VCaP (cell line): ENCODE results near the gene RBM43.

Source experiments
- H3K27ac ChIP-seq: fragments of 450-650 bp; 2 replicates; pipeline ENCODE4 v1.5.1; 2017
- TF ChIP-seq, protein P1 (sequence below): fragments of 450-650 bp; conservative IDR thresholded peaks from 2 replicates; pipeline ENCODE4 v1.5.1; 2017; ENCODE audit warnings: mild to moderate bottlenecking, moderate library complexity

The RBM43 gene

DNA sequence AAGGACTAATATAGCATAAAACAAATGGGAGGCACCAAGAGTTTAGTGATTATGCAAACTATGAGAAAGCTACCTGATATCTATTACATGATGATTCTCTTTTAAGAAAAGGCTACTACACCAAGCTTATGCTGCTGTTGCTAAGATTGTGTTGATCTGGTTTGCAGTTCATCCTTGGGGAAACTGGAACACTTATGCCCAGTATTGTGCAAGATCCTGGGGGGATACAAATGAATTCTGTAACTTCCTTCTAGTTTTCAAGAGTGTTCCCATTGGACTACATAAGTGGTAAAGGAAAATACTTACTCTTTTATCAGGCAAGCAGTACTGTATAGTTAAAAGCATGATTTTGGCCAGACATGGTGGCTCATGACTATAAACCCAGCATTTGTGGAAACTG is 30.9 kb upstream of the RBM43 start:
- TF ChIP-seq, protein P1, sequence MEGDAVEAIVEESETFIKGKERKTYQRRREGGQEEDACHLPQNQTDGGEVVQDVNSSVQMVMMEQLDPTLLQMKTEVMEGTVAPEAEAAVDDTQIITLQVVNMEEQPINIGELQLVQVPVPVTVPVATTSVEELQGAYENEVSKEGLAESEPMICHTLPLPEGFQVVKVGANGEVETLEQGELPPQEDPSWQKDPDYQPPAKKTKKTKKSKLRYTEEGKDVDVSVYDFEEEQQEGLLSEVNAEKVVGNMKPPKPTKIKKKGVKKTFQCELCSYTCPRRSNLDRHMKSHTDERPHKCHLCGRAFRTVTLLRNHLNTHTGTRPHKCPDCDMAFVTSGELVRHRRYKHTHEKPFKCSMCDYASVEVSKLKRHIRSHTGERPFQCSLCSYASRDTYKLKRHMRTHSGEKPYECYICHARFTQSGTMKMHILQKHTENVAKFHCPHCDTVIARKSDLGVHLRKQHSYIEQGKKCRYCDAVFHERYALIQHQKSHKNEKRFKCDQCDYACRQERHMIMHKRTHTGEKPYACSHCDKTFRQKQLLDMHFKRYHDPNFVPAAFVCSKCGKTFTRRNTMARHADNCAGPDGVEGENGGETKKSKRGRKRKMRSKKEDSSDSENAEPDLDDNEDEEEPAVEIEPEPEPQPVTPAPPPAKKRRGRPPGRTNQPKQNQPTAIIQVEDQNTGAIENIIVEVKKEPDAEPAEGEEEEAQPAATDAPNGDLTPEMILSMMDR = no peak
- H3K27ac ChIP-seq = no peak overlapping the region; the same call in 1 of the 2 replicates

DNA sequence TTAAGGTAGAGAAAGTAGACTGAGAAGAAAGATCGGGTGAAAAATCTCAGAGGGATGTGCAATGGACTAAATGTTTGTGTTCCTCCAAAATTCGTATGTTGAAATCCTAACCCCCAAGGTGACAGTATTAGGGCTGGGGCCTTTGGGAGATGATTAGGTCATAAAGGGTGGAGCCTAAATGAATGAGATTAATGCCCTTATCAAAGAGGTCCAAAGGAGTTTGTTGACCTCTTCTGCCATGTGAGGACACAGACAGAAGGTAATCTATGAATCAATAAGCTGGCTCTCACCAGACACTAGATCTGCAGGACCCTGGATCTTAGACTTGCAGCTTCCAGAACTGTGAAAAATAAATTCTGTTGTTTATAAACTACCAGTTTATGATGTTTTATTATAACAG is 30.5 kb upstream of the RBM43 start:
- peak overlapping the region; percentile 16; the same call in 1 of the 2 replicates for H3K27ac ChIP-seq
- TF ChIP-seq, protein P1 = no peak

DNA sequence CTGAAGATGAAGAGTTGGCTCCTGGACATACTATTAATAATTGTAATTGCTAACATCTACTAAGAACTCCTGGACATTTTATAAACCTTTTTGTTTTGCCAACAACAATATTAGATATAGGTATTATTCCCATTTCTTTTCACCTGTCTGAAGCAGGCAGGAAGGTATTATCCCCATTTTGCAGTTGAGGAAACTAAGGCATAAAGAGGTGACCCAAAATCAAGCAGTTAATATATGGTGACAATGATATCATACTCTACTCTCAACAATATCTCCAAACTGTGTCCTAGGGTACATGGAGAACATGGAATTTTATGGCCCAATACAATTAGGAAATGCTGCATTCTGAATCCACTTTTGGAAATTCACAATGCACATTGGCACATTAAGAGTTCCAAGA is 29.6 kb upstream of the RBM43 start:
- no peak overlapping the region for H3K27ac ChIP-seq
- TF ChIP-seq, protein P1 = no peak

DNA sequence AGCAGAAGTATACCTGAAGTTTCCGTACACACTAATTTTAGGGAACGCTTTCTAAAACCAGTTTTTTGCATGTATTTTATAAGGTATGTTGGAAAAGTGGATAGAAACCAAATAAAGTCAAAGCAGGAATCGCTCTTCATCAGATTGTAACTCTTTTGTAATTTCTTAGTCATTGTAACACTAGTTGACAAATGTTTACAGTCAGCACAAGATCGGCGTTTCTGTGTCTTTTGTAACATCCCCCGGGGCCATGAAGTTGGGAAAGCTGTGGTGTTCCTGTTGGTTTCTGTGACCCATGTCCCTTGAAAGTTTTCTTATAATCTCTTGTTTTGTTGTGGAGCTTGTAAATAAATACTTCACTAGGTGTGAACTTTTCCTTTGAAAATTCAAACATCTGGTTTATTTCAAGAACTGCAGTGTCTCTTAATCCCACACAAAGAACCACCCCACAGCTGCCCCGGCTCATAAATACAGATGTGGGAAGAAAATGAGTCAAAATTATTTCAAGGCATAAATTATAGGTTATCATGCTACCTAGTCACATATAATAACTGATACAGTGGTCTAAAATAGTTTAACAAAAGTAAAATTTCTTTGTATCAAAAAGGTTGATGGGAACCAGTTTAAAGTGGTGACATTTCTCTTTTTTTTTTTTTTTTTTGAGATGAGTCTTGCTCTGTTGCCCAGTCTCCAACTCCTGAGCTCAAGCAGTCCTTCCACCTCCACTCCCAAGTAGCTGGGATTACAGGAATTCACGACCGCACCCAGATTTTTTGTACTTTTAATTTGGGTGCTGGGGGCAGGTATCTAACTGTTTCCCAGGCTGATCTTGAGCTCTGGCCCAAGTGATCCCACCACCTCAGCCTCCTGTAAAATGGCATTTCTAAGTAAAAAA is 28.6 kb upstream of the RBM43 start:
- H3K27ac ChIP-seq = peak overlapping the region; percentile 83
- TF ChIP-seq, protein P1 = no peak

DNA sequence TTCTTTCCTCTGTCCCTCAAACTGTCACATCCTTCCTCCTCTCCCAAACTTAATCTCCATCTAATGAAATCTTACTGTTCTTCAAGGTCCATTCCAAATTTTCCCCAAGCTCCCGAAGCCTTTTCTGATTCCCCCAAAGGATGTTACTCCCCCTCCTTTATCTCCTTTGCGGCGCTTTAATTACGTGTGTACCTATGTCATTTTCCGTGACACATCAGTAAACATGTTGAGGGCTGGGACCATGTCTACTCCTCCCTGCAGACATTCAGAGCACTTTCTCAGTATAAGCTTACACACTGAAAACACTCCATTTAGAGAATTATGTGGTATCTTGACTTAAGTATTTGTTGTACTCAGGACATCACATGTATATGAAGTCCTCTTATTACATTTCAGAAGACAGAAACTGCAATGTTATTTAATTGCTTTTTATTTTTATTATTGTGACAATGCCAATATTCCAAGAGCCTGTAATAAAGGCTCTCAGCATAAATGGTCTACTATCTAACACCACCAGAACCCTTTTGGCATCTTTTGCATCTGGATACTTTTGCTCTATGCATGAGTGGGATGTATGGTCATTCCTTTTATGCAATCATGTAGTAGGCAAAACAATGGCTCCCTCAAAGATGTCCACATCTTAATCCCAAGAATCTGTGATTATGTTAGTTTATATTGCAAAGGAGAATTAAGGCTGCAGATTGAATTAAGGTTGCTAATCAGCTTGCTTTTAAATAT is 26.0 kb upstream of the RBM43 start:
- H3K27ac ChIP-seq = no peak overlapping the region
- TF ChIP-seq, protein P1 = no peak

DNA sequence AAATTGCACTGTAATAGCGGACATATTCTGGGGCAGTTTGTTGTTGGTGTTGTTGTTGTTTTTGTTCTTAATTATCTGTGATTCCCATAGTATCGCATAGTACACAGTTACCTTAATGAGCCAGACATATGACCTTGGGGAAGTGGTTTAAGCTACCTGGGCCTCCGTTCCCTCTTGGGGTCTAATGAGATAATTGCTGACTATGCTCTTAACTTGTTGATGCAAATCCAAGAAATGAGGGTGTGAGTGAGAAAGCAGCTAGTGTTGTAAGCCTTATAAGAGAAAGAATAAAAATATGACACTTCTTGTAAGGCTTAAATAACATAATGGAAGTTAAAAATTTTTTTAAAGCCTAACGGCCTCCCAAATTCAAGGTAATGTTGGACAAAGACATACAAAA is 20.7 kb upstream of the RBM43 start:
- TF ChIP-seq, protein P1 = no peak
- H3K27ac ChIP-seq = no peak overlapping the region

DNA sequence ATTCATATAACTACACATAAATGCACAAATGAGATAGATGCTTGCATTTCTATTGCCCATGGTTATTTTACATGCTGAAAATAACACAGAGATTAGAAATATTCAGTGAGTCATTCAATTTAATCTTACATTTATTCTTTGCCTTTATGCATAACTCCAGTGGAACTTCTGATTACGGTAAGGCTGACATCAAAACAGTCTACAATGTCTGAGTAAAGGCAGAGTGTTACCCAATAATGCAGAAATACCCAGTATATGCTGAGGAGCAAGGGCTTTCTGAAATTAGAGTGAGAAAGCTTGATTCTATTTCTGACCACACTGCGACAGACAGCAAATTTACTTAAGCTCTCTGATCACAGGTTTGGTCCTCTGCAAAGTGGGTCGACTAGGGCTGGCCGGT is 18.6 kb upstream of the RBM43 start:
- H3K27ac ChIP-seq = no peak overlapping the region

More for the DNA sequence above, 18.6 kb upstream of the RBM43 start:
- TF ChIP-seq, protein P1 = no peak
